ENCODE data around the gene ANKRD39.

GRCh38 chr2:96866586-96866985 is 8.8 kb upstream of the ANKRD39 start:
- TF ChIP-seq EZH2 (IDR thresholded peaks at IDR 0.05; ENCODE audit: low read length, missing control alignments) (no peak), CTCF (conservative IDR thresholded peaks at IDR 0.05 in 1 of 2, IDR thresholded peaks at IDR 0.05 in 1 of 2; ENCODE audit: low read depth in 1 of 2, low read length in 2 of 2) (no peak)

All from fibroblast of lung (primary cell).